ENCODE measurements around the gene DDX17. TPM values are rescaled to one million over a fixed set of nuclear protein-coding genes. Genes with fewer than 3 reads are reported as not detected.
A peak's percentile ranks its signal among the peaks of the same experiment; 100 is the strongest.

Gene DDX17
- total and polyA plus RNA-seq, 10 of the 15 experiments (the other 5 are each of a cell fraction or from before 2014, with no cell fraction given) = 25.2 to 778 (median 266) TPM

- TF ChIP-seq RBBP5 (conservative IDR thresholded peaks at IDR 0.05) = no peak
- TF ChIP-seq CBX3 (IDR thresholded peaks at IDR 0.05; ENCODE audit: borderline replicate concordance, low read depth) = no peak
- TF ChIP-seq SMAD5 (IDR thresholded peaks at IDR 0.05; ENCODE audit: low read depth) = no peak; the same call in 1 of the 2 replicates
- TF ChIP-seq ZNF207 (IDR thresholded peaks at IDR 0.05; ENCODE audit: borderline replicate concordance) = no peak
- peak; percentile 17 for TF ChIP-seq SMAD1 (IDR thresholded peaks at IDR 0.05; ENCODE audit: low read depth, partially characterized antibody)
- TF ChIP-seq DPF2 (IDR thresholded peaks at IDR 0.05) = peak; percentile 21; the same call in 1 of the 2 replicates
- no peak for TF ChIP-seq MAX (IDR thresholded peaks at IDR 0.05; ENCODE audit: low read depth, low read length)
- peak; percentile 29; the same call in 1 of the 2 replicates for TF ChIP-seq GATAD2B (conservative IDR thresholded peaks at IDR 0.05; ENCODE audit: low read depth)
- no peak for TF ChIP-seq YBX1 (IDR thresholded peaks at IDR 0.05)
- TF ChIP-seq, protein P1, sequence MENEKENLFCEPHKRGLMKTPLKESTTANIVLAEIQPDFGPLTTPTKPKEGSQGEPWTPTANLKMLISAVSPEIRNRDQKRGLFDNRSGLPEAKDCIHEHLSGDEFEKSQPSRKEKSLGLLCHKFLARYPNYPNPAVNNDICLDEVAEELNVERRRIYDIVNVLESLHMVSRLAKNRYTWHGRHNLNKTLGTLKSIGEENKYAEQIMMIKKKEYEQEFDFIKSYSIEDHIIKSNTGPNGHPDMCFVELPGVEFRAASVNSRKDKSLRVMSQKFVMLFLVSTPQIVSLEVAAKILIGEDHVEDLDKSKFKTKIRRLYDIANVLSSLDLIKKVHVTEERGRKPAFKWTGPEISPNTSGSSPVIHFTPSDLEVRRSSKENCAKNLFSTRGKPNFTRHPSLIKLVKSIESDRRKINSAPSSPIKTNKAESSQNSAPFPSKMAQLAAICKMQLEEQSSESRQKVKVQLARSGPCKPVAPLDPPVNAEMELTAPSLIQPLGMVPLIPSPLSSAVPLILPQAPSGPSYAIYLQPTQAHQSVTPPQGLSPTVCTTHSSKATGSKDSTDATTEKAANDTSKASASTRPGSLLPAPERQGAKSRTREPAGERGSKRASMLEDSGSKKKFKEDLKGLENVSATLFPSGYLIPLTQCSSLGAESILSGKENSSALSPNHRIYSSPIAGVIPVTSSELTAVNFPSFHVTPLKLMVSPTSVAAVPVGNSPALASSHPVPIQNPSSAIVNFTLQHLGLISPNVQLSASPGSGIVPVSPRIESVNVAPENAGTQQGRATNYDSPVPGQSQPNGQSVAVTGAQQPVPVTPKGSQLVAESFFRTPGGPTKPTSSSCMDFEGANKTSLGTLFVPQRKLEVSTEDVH (IDR thresholded peaks at IDR 0.05; ENCODE audit: low read depth, partially characterized antibody) = peak; percentile 49
- no peak for TF ChIP-seq HDAC6 (IDR thresholded peaks at IDR 0.05; ENCODE audit: unreplicated experiment)
- TF ChIP-seq EP300 (IDR thresholded peaks at IDR 0.05; ENCODE audit: borderline replicate concordance in 1 of 2, control insufficient read depth in 1 of 2, low read depth in 2 of 2, low read length in 2 of 2) = no peak
- TF ChIP-seq, protein P2, sequence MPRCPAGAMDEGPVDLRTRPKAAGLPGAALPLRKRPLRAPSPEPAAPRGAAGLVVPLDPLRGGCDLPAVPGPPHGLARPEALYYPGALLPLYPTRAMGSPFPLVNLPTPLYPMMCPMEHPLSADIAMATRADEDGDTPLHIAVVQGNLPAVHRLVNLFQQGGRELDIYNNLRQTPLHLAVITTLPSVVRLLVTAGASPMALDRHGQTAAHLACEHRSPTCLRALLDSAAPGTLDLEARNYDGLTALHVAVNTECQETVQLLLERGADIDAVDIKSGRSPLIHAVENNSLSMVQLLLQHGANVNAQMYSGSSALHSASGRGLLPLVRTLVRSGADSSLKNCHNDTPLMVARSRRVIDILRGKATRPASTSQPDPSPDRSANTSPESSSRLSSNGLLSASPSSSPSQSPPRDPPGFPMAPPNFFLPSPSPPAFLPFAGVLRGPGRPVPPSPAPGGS (IDR thresholded peaks at IDR 0.05; ENCODE audit: borderline replicate concordance, insufficient read depth, low read depth, low read length, poor library complexity, severe bottlenecking) = no peak
- TF ChIP-seq ZNF217 (IDR thresholded peaks at IDR 0.05) = peak; percentile 57; the same call in 1 of the 2 replicates
- no peak for TF ChIP-seq CUX1 (IDR thresholded peaks at IDR 0.05; ENCODE audit: insufficient replicate concordance, low read depth, low read length)
- no peak for TF ChIP-seq ZNF384 (IDR thresholded peaks at IDR 0.05; ENCODE audit: borderline replicate concordance, low read depth, low read length)
- no peak for TF ChIP-seq NFYB (IDR thresholded peaks at IDR 0.05; ENCODE audit: insufficient read depth, low read depth, low read length)
- TF ChIP-seq FOS (IDR thresholded peaks at IDR 0.05; ENCODE audit: borderline replicate concordance, extremely low read depth, insufficient read length) = no peak
- TF ChIP-seq MEF2B (IDR thresholded peaks at IDR 0.05; ENCODE audit: partially characterized antibody, poor library complexity, severe bottlenecking) = peak; percentile 27
- TF ChIP-seq STAT1 (conservative IDR thresholded peaks at IDR 0.05) = no peak
Observed at GRCh38 chr22:38504731-38505540, 1.2 kb downstream of the DDX17 start (continued).
